ENCODE data around the gene PKP4. TPM values are rescaled to one million over a fixed set of nuclear protein-coding genes. Genes with fewer than 3 reads are reported as not detected.

PKP4 gene
- total RNA-seq, 1 donor from 2014 or later = 30.5 TPM

DNA sequence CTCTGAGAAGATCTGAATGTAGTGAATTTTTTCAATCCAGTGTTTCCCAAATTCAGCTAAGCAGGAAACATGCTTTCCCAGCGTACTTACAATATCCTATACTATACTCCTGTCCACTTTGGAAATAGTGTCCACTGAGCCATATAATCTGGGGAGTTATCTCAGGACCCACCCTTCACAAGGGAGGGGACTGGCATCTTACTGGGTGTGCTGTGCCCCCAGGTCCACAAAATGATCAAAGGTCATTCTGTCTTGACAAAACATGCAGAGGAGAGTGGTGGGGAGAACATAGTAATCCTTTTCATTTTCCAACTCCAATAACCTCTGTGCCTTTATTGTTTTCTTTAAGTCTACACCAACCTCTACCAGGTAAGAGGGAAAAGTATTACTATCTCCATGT lies 258.6 kb downstream of the PKP4 start:
- intact Hi-C loops (cut with micrococcal nuclease) = no loop called here

DNA sequence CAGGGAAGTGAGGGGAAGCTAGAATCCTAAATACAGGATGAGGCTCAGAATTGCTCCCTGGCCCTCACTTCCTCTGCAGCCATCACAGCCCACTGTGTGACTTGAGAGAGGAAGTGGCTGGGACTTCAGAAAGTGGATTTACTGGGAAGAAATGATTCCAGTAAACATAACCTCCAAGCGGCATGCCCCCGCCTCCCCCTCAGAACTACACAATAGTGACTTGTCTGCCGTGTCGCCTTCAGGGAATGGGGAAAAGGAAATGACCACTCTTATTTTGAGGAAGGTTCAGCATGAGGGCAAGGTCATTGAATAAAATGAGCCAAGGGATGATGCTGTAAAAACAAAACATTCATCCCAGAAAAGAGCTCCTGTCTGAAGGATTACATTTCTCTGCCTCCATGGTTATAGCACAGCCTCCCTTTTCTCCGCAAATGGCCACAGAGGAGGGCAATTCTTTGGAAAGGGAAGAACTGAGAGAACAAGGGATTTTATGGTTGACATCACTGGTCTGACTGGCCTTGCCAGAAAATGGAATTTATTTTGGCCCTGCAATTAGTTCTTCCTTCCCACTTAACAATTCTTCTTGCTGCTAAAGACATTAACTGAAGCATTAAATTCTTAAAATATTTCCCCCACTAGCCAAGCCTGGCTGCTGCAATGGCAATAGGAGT lies 259.5 kb downstream of the PKP4 start:
- intact Hi-C loops (cut with micrococcal nuclease) = no loop called here

DNA sequence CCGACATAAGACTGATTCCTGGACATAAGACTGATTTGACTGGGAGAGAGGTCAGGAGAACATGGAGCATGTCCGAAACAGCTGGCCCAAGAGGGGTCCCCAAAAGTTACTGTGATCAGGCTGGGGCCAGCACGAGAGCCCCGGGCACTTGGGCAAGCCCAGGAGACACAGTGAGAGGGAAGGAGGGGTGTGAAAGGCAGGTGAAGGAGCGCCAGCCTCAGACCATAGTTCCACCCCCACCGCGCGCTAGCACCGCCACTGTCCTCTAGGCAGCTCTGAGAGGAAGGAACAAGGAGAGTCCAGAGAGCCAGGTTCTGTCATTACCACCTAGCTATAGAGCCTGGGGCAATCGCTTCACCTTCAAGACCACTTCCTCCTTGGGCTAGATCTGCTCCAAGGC lies 260.2 kb downstream of the PKP4 start:
- intact Hi-C loops (cut with micrococcal nuclease) = no loop called here

DNA sequence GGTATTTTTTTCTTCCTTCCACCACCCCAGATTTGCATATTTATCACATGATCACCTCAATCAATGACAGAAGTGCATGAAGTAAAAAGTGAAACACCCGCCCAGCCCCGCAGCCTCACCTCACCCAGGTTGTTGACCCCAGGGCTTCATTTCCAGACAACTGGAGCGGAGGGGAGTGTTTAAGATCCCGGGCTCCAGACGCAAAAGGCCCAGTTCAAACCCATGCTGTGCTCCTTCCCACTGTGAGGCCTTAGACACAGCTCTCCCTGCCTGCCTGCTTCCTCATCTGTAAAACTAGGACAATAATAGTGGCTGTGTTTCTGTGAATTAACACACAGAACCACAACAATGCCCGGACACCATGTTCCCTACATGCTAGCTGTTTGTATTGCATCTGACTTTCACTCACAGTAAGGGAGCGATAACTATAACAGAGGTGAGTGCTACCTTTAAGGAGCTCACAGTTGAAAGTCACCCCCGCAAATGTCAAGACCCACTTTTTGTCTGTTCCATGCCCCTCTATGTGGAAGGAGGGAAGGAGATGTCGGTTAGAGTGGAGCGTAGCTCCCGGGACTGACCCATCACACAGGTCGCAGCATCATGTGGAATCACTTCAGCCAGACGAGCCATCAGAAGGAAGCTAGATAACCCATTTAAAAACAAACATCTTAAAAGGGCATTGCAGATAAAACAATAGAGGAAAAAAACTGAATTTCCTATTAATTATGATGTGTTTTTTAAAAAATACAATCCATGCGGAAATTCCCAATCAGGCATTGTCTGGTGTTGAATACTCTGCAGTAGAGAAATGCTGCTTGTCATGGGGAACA lies 260.8 kb downstream of the PKP4 start:
- intact Hi-C loops (cut with micrococcal nuclease) = no loop called here

DNA sequence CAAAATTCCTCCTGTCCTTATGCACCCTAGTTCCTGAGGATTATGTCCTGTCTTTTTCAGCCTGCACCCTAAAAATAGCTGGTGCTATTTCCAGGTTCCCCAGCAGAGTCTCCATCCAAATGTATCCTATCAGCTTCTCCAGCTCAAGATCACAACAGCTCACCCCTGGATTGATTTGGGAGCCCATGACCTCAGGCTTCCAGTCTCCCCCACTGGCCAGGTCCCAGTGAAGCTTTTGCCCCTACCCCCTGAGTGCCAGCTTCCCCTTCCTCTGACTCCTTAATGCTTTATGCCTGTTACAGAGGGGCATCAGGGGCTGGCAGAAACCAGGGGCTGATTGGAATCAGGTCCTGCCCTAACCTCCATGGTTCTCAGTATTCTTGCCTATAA lies 261.4 kb downstream of the PKP4 start:
- intact Hi-C loops (cut with micrococcal nuclease) = no loop called here

DNA sequence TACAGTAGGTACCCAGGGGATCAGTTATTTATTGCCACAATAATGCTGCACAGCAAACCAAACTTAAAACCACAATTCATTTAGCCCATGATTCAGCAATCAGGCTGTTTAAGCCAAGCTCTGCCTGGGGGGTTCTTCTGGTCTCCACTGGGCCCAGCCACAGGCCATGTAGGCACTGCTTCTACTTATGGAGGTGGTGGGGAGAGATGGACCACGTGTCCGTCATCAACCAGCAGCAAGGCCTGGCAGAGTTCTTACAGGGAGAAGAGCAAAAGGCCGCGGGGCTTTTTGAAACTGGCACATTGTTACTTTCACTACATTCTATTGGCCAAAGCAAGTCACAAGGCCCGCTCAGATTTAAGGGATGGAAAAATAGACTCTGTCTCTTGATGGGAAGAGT lies 262.1 kb downstream of the PKP4 start:
- intact Hi-C loops (cut with micrococcal nuclease) = no loop called here

DNA sequence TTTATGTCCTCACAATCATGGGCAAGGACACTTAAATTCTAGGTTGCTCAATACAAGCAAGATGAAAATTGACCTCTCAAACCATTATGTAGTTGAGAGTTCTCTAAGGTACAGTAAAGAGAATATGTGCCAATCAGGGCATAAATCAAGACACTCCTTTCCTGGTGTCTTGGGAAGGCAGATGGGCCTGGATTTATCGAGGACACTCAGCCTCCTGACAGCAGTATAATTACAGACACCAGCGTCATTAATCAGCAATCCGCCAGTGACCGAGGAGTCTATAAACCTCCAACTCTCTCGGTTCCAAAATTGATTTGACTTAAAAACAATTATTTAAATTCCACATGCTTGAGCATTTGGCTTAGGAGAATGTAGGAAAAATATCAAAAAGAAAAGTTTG lies 262.7 kb downstream of the PKP4 start:
- intact Hi-C loops (cut with micrococcal nuclease) = no loop called here

DNA sequence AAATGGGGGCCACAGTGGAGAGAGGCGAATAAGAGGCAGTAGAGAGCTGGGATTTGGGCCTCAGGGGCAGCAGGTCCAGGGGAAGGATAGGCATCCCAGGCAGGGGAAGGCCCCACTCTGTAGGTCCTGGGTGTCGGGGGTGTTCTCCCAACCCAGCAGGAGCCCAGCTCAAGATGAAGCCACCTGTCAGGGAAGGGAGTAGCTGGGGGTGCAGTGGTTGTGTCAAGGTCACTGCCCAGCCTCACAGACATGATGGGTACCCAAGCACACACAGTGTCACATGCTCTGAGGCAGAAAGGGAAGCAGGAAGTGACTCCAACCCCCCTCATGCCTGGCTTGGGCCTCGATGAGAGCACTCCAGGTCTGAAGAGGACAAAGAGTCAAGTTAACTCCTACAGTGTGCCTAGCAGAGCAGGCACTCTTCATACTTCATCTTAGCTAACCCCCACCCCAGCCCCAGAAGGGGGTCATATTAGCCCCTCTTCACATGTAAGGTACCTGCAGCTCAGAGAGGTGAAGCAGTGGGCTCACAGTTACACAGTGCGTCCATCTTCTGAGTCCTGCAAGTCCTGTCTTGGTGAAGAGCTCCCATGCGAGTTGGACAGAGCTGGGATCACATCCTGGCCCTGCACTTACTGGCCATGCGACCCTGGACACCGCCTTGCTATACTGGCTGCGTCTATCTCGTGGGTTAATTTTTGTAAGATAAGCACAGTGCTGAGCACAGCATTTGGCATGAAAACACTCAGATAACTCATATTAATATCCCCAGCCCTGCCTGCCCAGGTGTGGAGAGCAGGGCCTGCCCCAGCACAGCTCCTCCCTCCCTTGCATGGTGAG lies 265.7 kb downstream of the PKP4 start:
- intact Hi-C loops (cut with micrococcal nuclease) = no loop called here

DNA sequence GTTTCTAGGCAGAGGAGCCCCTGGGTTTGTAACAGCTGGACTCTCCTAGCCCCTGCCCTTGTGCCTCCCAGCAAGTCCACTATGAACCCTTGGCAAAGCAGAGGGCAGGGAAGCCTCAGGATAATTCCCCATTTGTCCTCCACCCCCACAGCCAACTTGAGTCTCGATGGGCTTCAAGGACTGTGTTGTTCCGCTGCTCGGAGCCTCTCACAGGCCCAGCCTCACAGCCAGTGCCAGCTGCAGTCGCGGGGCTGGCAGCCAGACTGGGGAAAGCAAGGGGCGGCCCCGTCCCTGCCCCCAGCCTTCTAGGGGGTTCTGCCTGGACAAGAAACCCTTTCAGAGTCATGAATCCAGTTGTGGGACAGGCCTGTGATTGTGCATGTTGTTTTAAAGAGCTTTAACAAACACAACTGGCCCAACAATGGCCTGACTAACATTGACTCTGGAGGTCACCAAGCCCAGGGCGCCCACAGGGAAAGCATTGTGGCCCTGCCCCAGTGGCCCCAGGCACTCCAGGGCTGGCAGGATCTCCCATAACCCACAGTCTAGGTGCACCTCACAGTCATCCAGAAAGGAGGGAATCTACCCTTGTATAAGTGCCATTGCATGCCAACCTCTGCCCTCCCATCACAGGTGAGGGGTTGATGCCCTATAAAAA lies 266.6 kb downstream of the PKP4 start:
- intact Hi-C loops (cut with micrococcal nuclease) = no loop called here

DNA sequence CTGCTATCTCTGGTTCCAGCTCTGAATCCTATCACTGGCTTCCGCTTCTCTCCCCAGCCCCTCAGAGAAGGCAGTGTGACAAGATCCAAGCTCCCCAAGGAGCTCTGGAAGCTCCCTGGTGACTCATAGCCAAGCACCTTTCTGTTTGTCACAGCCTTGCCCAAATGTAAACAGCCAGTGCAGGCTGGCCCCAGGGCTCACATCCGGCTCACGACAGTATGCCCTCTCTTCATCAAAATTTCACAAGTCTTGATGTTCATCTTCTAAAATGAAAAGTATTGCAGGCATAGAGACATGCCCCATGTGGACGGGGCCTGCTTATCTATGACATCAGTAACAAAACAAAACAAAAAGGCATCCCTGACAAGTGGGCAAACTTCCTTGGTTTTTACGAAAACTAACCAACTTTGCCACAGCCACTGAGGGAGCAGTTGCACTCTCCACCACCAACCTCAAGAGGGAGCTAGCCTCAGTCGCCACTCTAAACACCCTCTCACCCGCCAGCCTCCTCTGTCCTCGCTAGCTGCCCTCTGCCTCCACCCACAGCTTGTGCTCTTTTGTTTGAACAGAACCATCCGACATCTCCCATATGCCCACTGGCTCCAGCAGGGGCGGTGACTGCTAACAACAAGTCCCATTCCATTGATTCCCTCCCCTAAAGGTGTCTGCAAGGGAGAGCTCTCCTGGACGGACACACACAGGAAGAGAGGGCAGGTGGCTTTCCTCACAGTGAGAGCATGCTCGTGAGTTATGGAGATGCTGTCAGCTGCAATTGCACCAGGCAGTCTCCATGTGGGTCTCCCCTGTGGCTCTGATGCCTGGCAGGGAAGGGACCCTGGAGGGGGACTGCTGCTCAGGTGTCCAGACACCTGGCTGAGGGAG lies 267.4 kb downstream of the PKP4 start:
- intact Hi-C loops (cut with micrococcal nuclease) = no loop called here

DNA sequence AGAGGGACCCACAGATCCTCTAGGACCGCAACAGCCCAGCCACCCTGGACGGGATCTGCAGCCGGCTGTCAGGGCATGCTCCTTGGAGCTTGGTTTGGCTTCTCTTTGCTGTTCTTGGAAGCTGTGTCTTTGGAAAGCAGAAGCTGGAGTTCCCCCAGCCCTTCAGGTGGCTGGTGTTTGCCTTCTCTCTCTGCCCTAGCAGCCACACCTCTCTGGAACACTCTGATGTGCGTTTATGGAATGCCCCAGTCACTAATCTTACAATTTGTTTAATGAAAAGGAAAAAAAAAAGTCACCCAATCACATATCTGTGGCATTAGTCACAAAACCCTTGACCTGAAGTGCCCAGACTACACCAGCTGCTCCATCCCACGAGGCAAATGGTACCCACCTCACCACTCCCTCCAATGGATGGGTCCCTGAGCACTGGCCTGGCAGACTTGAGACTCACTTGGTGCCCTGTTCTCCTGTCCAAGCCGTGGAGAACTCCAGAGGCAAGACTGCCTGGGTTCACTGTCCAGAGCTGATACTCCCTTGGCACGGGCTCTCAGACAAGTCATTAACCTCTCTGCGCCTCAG lies 268.1 kb downstream of the PKP4 start:
- intact Hi-C loops (cut with micrococcal nuclease) = no loop called here

DNA sequence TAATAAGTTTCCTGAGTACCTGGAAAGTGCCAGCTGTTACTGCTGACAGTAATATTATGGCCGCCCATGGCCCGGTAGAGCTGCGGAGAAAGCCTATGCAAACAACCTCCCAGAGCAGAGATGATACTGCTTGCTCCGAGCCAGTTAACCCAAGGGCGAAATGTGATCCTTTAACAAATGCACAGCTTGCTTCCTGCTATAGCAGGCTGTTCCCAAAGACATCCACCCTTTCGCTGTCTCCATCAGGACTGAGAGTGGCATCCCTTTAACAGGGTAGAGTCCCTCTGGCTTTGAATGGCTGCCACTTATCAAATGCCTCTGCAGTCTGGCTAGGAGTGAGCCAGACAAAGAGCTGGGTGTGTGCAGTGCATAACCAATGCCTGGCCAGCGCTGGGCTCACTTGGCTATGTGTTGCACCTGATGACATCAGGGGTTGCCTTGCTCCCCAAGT lies 268.7 kb downstream of the PKP4 start:
- intact Hi-C loops (cut with micrococcal nuclease) = no loop called here

DNA sequence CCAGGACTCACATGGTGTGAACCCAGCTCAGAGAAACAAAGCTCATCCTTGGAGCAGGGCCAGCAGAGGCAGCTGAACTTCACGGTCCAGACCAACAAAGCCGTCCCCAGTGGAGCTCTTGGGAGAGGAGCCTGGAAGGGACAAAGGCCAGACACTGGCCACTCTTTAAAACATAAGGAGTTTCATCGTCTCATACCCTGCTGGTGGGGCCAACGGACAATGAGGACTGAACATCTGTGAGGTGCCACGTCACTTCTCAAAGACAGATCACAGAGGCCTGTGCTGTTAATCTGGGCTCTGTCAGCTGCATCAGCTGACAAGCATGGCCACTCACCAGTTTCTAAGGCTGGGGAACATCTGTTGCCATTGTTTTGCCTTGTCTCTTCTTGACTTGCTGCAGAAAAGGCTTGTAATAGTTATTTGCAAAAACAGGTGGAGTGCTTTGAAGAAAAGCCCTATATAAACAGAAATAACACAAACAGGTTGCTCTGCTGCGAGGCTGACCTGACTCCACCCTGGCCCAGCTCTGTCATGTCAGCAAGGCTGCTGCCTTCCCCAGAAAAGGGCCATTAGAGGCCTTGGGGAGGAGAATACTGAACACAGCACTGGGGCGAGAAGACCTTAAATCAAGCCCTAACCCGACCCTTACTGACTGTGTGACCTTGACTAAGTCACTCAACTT lies 270.3 kb downstream of the PKP4 start:
- intact Hi-C loops (cut with micrococcal nuclease) = no loop called here

DNA sequence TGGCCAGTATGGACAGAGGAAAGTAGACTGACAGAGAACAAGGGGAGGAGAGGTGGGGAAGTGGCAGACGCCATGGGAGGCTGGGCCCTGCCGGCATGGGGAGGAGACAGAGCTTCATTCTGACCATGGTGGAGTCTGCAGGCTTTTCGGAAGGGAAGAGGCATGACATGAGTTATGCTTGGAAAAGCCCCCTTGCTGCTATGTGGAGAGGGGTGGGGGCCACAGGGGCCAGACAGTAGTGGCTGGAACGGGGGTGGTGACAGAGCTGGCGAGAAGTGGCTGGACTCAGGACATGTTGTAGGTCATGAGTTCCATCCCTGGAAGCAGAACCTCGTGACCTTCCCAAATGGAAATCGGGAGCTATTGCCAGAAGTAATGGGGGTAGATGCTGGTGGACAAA lies 271.7 kb downstream of the PKP4 start:
- intact Hi-C loops (cut with micrococcal nuclease) = no loop called here

DNA sequence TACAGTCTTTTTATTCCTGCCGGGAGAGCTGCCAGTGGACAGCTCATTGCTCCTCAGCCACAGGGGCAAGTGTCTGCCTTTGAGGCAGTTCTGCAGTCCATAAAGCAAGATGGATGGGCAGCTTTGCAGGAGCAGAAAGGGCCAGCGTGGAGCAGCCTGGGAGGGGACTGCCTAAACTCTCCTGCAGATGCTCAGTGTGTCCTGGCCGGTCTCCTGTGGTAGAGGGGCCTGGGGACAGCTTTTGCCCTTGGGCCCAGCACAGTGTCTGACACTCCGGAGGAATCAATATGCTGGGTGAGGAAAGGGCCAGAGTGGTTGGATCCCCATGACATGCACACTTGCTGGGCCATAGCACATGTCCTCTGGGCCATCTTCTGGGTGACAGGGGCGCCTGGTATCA lies 272.7 kb downstream of the PKP4 start:
- intact Hi-C loops (cut with micrococcal nuclease) = no loop called here

DNA sequence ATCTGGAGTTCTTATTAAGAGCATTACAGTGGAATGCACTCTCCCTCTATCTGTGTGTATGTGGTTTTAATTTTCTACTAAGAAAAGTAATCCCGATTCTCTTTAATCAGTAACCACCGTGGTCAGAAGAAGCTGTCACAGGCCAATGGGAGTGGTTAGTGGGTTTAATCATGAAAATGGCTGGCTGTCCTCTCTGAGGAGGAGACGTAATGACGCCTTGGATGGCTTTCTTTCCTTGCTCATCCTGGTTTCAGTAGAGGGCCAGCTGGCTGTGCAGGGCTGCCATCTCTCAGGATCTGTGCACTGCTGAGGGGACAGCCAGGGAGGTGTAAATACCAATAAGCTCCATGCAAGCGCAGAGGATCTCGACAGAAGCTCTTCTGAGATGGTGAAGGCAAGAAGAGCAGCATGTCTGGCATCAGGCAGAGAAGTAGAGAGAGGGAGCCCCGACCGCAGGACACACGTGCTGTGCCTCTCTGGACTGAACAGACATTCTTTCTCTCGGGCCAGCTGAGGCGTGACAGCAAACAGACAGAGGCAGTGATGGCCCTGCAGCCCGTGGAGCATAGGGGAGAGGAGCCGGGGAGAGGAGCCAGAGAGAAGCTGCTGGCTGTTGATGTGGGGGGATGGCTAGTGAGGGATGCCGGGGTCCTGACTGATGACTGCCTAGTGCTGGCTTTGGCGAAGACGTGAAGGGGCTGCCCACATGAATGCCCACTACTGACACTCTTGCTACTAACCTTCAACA lies 273.3 kb downstream of the PKP4 start:
- intact Hi-C loops (cut with micrococcal nuclease) = no loop called here

DNA sequence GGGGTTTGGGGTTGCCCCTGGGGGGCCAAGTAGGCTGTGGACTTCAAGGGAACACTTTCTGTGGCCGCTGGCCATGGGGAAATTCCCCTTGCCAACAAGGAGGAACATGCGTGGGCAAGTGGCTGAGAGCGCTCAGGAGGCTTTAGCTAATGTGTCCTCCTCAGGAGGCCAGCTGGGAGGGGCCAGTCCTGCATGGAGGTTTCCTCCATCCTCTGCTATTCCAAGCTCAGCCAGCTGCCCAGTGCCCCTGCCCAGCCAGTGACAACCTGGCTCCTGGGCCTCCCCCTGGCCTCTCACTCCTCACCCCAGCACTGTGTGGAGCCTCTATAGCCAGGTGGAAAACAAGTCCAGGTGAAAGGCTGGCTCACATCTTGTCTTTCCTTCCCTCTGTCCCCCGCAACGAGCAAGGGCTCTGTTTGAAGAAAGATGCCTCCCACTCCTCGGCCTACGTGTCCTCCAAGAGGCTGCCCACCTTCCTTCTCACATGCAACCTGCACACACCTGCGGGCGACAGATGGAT lies 273.9 kb downstream of the PKP4 start:
- intact Hi-C loops (cut with micrococcal nuclease) = no loop called here

DNA sequence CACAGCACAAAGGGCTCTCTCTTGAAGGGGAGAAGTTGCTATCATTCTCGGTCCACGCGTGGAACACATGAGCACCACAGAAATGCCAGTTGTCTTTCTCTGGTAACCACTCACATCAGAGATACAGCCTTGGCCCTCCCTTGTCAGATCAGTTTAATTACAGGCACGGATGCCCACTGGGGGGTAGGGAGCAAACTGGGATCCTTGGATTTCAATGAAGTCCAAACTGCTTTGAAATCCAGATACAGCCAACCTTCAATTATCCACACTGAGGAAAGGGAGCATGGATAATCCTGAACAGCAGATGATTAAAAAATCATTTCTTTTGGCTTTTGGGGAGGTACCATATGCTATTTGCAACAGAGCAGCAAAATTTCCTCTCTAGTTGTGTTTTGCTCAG lies 274.6 kb downstream of the PKP4 start:
- intact Hi-C loops (cut with micrococcal nuclease) = no loop called here

Data from T-helper 2 cell treated with Interferon-gamma antibody and Interleukin-4, amounts not matched to agents 100 ng/mL and 5 ng/mL, for 36 hours (primary cell).